PC-9 (cell line): ENCODE results near the gene PATE2. TPM values are rescaled to one million over a fixed set of nuclear protein-coding genes. Genes with fewer than 3 reads are reported as not detected.

Experiments used
- BruUV-seq: library from RNA; stranded (reverse); fragments of 400-500 nt; replicated peaks from 2 replicates; lab custom pipeline; 2021; lab: Mats Ljungman, UMichigan
- CTCF ChIA-PET: fragments of 300-600 bp; sonication (Branson Sonifier 250); formaldehyde crosslinking; loops from one replicate; lab custom pipeline; 2022; ENCODE audit warnings: antibody characterized with exemption; lab: Charles Lee
- POLR2A ChIA-PET: fragments of 300-600 bp; sonication (Branson Sonifier 250); formaldehyde crosslinking; loops from one replicate; lab custom pipeline; 2022; ENCODE audit warnings: antibody characterized with exemption; ENCODE audit not compliant: unreplicated experiment; lab: Charles Lee
- DNase-seq, 2 experiments: peaks; one replicate each; pipeline versions ENCODE4 v3.0.0 to v3.0.0-alpha.2; 2015 to 2022; ENCODE audit warnings: mixed read lengths in 1 of 2
- H2AFZ ChIP-seq: fragments of 200-600 bp; sonication (generic); 2 replicates; pipeline ENCODE4 v1.8.1; 2017; ENCODE audit warnings: antibody characterized with exemption
- H3F3A ChIP-seq: fragments of 200-600 bp; sonication (generic); 2 replicates; pipeline ENCODE4 v1.8.1; 2017; ENCODE audit warnings: antibody characterized with exemption, mild to moderate bottlenecking, low read depth; ENCODE audit not compliant: insufficient read depth
- H3K27ac ChIP-seq: fragments of 200-600 bp; sonication (generic); 2 replicates; pipeline ENCODE4 v1.6.1; 2016; ENCODE audit warnings: mixed run types
- H3K27me3 ChIP-seq: fragments of 200-600 bp; sonication (generic); 2 replicates; pipeline ENCODE4 v1.6.1; 2016; ENCODE audit warnings: low read depth, mixed run types; ENCODE audit not compliant: insufficient read depth
- H3K36me3 ChIP-seq: fragments of 200-600 bp; sonication (generic); 2 replicates; pipeline ENCODE4 v1.6.1; 2016; ENCODE audit warnings: low read depth, mixed run types
- H3K4me1 ChIP-seq: fragments of 200-600 bp; sonication (generic); replicated peaks from 2 replicates; pipeline ENCODE4 v1.6.1; 2016; ENCODE audit warnings: mixed run types; ENCODE audit not compliant: insufficient read depth
- H3K4me2 ChIP-seq: fragments of 200-600 bp; sonication (generic); 2 replicates; pipeline ENCODE4 v1.6.1; 2017; ENCODE audit warnings: mixed run types
- H3K4me3 ChIP-seq: fragments of 200-600 bp; sonication (generic); 2 replicates; pipeline ENCODE4 v1.6.1; 2016; ENCODE audit warnings: mixed run types
- H3K79me2 ChIP-seq: fragments of 200-600 bp; sonication (generic); 2 replicates; pipeline ENCODE4 v1.6.1; 2017; ENCODE audit warnings: low read depth, mixed run types
- H3K9me2 ChIP-seq: fragments of 200-600 bp; sonication (generic); 2 replicates; pipeline ENCODE4 v1.8.1; 2017; ENCODE audit warnings: mild to moderate bottlenecking; ENCODE audit not compliant: insufficient read depth
- H3K9me3 ChIP-seq: fragments of 200-600 bp; sonication (generic); 2 replicates; pipeline ENCODE4 v1.8.1; 2016; ENCODE audit warnings: low read depth; ENCODE audit not compliant: insufficient read depth
- H4K20me1 ChIP-seq: fragments of 200-600 bp; sonication (generic); 2 replicates; pipeline ENCODE4 v1.8.1; 2017; ENCODE audit not compliant: insufficient read depth
- CTCF ChIP-seq: fragments of 200-600 bp; sonication (generic); conservative IDR thresholded peaks from 2 replicates; pipeline ENCODE4 v1.6.1; 2017; ENCODE audit warnings: mixed run types, antibody characterized with exemption, mild to moderate bottlenecking, moderate library complexity
- EZH2 ChIP-seq: fragments of 200-600 bp; sonication (generic); IDR thresholded peaks from 2 replicates; pipeline ENCODE4 v1.8.0; 2017; ENCODE audit warnings: antibody characterized with exemption, low read depth
- intact Hi-C: fragments of 100-400 bp; cut with micrococcal nuclease; formaldehyde crosslinking; loops from one replicate; pipeline ENCODE4 v1.10.0; 2022; ENCODE audit not compliant: unreplicated experiment
- total RNA-seq: library from RNA; stranded (reverse); gene quantifications from 2 replicates; pipeline ENCODE4 v1.2.3, GENCODE V29; 2021

Gene PATE2
- total RNA-seq, 1 experiment from 2014 or later, result 1.3 TPM

GRCh38 chr11:125745979-125746378, 32.6 kb downstream of the PATE2 start, which contains the start of gene PATE1:
Gene PATE1, plus strand, starts transcription at chr11:125746279. Its CDS starts 26 bp downstream, at chr11:125746305.
- no peak within 1 kb of the TSS for H3K27ac ChIP-seq
- no peaks in the 10 kb centered on the region for H3K4me1 ChIP-seq
- ChIA-PET POLR2A (no interaction called here), CTCF (no interaction called here)
- TF ChIP-seq CTCF (no peak), EZH2 (no peak)
- no peaks in the 10 kb centered on the region for H3K9me2 ChIP-seq
- H3F3A ChIP-seq, result no peaks in the 10 kb centered on the region
- no peak within 1 kb of the TSS for H3K4me2 ChIP-seq
- H2AFZ ChIP-seq, result no peak within 1 kb of the TSS
- H3K36me3 ChIP-seq, result no peaks in the 10 kb centered on the region
- intact Hi-C loops, result no loop called here
- no peak within 1 kb of the TSS for H3K4me3 ChIP-seq
- BruUV-seq, result no TSS peak
- peaks cover 37% of the 10 kb centered on the region for H3K27me3 ChIP-seq
- DNase-seq, result no peak
- H3K79me2 ChIP-seq, result no peaks in the 10 kb centered on the region
- no peaks in the 10 kb centered on the region for H3K9me3 ChIP-seq
- no peaks in the 10 kb centered on the region for H4K20me1 ChIP-seq

GRCh38 chr11:125743681-125744080, 34.9 kb downstream of the PATE2 start:
- H3K9me2 ChIP-seq, result no peaks in the 10 kb centered on the region
- H4K20me1 ChIP-seq, result no peaks in the 10 kb centered on the region; the same call in 1 of the 2 replicates
- no peaks in the 10 kb centered on the region for H3K9me3 ChIP-seq
- H2AFZ ChIP-seq, result no peak overlapping the region
- ChIA-PET CTCF (no interaction called here), POLR2A (no interaction called here)
- H3K4me2 ChIP-seq, result no peak overlapping the region
- no peaks in the 10 kb centered on the region for H3K4me1 ChIP-seq
- no peaks in the 10 kb centered on the region for H3K79me2 ChIP-seq
- H3K4me3 ChIP-seq, result no peak overlapping the region
- H3K27ac ChIP-seq, result no peak overlapping the region
- TF ChIP-seq CTCF, result no peak
- no peak for TF ChIP-seq EZH2
- H3K27me3 ChIP-seq, result peaks cover 26% of the 10 kb centered on the region
- BruUV-seq, result no TSS peak
- H3K36me3 ChIP-seq, result no peaks in the 10 kb centered on the region
- DNase-seq, result no peak
- intact Hi-C loops, result no loop called here
- H3F3A ChIP-seq, result no peaks in the 10 kb centered on the region

- TF ChIP-seq EZH2 (no peak), CTCF (no peak)
Measured at GRCh38 chr11:125740617-125741016, 38.0 kb downstream of the PATE2 start.

More at GRCh38 chr11:125740617-125741016, 38.0 kb downstream of the PATE2 start:
- ChIA-PET POLR2A (no interaction called here), CTCF (no interaction called here)
- no peaks in the 10 kb centered on the region for H3K36me3 ChIP-seq
- DNase-seq, result no peak
- no peak overlapping the region for H3K27ac ChIP-seq
- H3K9me3 ChIP-seq, result no peaks in the 10 kb centered on the region
- no peak overlapping the region for H2AFZ ChIP-seq
- no peaks in the 10 kb centered on the region; the same call in 1 of the 2 replicates for H4K20me1 ChIP-seq
- no peaks in the 10 kb centered on the region for H3F3A ChIP-seq
- peaks cover 8% of the 10 kb centered on the region for H3K27me3 ChIP-seq
- H3K4me2 ChIP-seq, result no peak overlapping the region
- BruUV-seq, result no TSS peak
- intact Hi-C loops, result no loop called here
- H3K4me3 ChIP-seq, result no peak overlapping the region
- H3K9me2 ChIP-seq, result no peaks in the 10 kb centered on the region
- no peaks in the 10 kb centered on the region for H3K79me2 ChIP-seq
- H3K4me1 ChIP-seq, result no peaks in the 10 kb centered on the region
